Measurements from ENCODE around the gene WASF3.

DNA sequence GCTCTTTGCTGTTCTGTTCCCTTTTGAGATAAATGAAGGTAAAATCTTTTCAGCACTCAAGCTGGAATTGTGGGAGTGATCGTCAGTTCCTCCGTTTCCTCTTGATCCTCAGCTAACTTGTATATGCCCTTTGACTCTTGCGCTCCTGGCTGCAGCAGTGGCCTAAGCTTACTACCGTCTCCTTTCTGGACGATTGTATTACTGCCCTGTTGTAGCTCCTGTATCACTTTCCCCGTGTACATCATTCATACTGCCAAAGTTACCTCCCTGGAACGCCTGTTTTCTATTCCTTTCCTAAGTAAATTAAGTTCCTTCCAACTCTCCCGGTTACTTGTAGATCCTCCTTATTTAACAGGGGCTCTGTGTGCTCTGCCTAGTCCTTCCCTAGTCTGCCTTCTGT, 36.9 kb downstream of the WASF3 start:
- TF ChIP-seq POLR2AphosphoS5 (IDR thresholded peaks at IDR 0.05) (no peak), POLR2A (IDR thresholded peaks at IDR 0.05) (no peak)

Data from spleen (tissue), 3 donors.